Measurements from ENCODE around the gene GABRB1.

DNA sequence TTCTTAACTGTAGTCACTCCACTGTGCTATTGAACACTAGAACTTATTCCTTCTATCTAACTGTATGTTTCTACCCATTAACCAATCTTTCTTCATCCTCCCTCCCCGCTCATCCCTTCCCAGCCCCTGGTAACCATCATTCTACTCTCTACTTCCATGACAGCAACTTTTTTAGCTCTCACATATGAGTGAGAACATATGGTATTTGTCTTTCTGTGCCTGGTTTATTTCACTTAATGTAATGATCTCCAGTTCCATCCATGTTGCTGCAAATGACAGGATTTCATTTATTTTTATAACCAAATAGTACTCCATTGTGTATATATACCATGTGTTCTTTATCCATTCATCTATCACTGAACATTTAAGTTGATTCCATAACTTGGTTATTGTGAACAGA lies 186.5 kb downstream of the GABRB1 start:
- TF ChIP-seq EZH2 (IDR thresholded peaks at IDR 0.05; ENCODE audit: borderline replicate concordance, insufficient read depth, low read depth, low read length, poor library complexity, severe bottlenecking), result no peak
- TF ChIP-seq, protein P1, sequence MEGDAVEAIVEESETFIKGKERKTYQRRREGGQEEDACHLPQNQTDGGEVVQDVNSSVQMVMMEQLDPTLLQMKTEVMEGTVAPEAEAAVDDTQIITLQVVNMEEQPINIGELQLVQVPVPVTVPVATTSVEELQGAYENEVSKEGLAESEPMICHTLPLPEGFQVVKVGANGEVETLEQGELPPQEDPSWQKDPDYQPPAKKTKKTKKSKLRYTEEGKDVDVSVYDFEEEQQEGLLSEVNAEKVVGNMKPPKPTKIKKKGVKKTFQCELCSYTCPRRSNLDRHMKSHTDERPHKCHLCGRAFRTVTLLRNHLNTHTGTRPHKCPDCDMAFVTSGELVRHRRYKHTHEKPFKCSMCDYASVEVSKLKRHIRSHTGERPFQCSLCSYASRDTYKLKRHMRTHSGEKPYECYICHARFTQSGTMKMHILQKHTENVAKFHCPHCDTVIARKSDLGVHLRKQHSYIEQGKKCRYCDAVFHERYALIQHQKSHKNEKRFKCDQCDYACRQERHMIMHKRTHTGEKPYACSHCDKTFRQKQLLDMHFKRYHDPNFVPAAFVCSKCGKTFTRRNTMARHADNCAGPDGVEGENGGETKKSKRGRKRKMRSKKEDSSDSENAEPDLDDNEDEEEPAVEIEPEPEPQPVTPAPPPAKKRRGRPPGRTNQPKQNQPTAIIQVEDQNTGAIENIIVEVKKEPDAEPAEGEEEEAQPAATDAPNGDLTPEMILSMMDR (IDR thresholded peaks at IDR 0.05), result no peak

Measured in B cell (primary cell).